ENCODE results near the gene BRAT1.

DNA sequence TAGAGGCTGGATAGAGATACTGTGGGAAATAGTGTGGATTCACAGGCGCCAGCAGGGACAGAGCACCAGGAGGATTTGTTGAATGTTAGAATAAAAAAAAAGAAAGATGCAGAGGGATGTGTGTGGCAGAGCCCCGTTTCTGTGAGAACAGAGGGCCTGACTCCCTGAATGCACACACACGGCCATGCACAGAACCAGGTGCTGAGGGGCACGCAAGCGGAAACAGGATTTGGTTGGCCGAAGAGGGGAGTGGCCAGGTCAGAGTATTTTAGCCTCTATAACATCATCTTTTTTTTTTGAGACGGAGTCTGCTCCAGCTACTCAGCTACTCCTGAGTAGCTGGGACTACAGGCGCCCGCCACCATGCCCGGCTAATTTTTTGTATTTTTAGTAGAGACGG, 25.3 kb upstream of the BRAT1 start:
- TF ChIP-seq, protein P1, sequence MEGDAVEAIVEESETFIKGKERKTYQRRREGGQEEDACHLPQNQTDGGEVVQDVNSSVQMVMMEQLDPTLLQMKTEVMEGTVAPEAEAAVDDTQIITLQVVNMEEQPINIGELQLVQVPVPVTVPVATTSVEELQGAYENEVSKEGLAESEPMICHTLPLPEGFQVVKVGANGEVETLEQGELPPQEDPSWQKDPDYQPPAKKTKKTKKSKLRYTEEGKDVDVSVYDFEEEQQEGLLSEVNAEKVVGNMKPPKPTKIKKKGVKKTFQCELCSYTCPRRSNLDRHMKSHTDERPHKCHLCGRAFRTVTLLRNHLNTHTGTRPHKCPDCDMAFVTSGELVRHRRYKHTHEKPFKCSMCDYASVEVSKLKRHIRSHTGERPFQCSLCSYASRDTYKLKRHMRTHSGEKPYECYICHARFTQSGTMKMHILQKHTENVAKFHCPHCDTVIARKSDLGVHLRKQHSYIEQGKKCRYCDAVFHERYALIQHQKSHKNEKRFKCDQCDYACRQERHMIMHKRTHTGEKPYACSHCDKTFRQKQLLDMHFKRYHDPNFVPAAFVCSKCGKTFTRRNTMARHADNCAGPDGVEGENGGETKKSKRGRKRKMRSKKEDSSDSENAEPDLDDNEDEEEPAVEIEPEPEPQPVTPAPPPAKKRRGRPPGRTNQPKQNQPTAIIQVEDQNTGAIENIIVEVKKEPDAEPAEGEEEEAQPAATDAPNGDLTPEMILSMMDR (conservative IDR thresholded peaks at IDR 0.05; ENCODE audit: low read length): no peak
- no peak for TF ChIP-seq EZH2phosphoT487 (IDR thresholded peaks at IDR 0.05; ENCODE audit: borderline replicate concordance, low read depth, low read length)
